Right lobe of liver (tissue), 6 donors: ENCODE data around the gene SPRED2. TPM values are rescaled to one million over a fixed set of nuclear protein-coding genes. Genes with fewer than 3 reads are reported as not detected.

Source experiments
- ATAC-seq, 4 donors: fragments of 200-7000 bp; cut with Tn5 transposase; one replicate each; pipeline ENCODE4 v1.9.1; 2020; ENCODE audit warnings: mild to moderate bottlenecking in 4 of 4, moderate library complexity in 4 of 4
- DNase-seq, 3 donors: peaks; one replicate each; pipeline ENCODE4 v3.0.0-alpha.2; 2020
- H3K27ac ChIP-seq, 3 donors: fragments of 200-600 bp; one replicate each; pipeline ENCODE4 v1.8.0; 2022
- H3K27me3 ChIP-seq, 2 donors: fragments of 200-600 bp; one replicate each; pipeline ENCODE4 v1.8.0; 2022
- H3K36me3 ChIP-seq, 4 donors: fragments of 200-600 bp; sonication (generic) in 1 of 4; one replicate each; pipeline versions ENCODE4 v1.5.1 to v1.8.0; 2017 to 2022; ENCODE audit warnings: control low read depth in 1 of 4
- H3K4me1 ChIP-seq, 4 donors: fragments of 200-600 bp; sonication (generic) in 1 of 4; one replicate each; pipeline versions ENCODE4 v1.5.1 to v1.8.0; 2017 to 2022; ENCODE audit warnings: control low read depth in 1 of 4
- H3K4me3 ChIP-seq, 3 donors: fragments of 200-600 bp; one replicate each; pipeline ENCODE4 v1.8.0; 2022
- H3K9me3 ChIP-seq, 4 donors: fragments of 200-600 bp; sonication (generic) in 1 of 4; one replicate each; pipeline versions ENCODE4 v1.5.1 to v1.8.0; 2017 to 2022; ENCODE audit warnings: control low read depth in 1 of 4
- POLR2A ChIP-seq: fragments of 450-650 bp; IDR thresholded peaks from one replicate; pipeline ENCODE4 v1.6.1; 2017; ENCODE audit warnings: antibody characterized with exemption, mild to moderate bottlenecking
- WGBS: methylation state at CpG from one replicate; pipeline ENCODE4 v1.1.6; 2018; ENCODE audit warnings: low coverage, low lambda C conversion rate; ENCODE audit not compliant: insufficient coverage; ENCODE audit errors: missing lambda C conversion rate; 5-methylcytosine and 5-hydroxymethylcytosine counted together
- intact Hi-C, 2 donors: fragments of 100-400 bp; cut with DNase I; formaldehyde crosslinking; loops; one replicate each; pipeline versions ENCODE4 v1.11.2 to v1.14.1; 2022
- total RNA-seq, 6 experiments: library from RNA; depleted of rRNA in 2 of 6; stranded (reverse); fragments of >200 nt in 2 of 6; fragmentation: NEBNext Ultra II Directional in 3 of 6; extraction: Animal tissue kit (Norgen Biotek cat#: 25700) in 3 of 6; gene quantifications; one replicate each; pipeline versions ENCODE4 v1.1.0 to v1.2.4, GENCODE V29; 2016 to 2023
- TF ChIP-seq, protein P1 (sequence below), 4 donors: fragments of 200-600 bp in 3 of 4; fragments of 450-650 bp in 1 of 4; IDR thresholded peaks; one replicate each; pipeline versions ENCODE4 v1.5.1 to v1.8.0; 2016 to 2022; ENCODE audit warnings: antibody characterized with exemption in 4 of 4, mild to moderate bottlenecking in 2 of 4
- donor health status: DM: no; HTN: yes; CAD: no.
- donor health status: DM: no; HTN: no; CAD: no.
- donor health status: DM: no; HTN: no; CAD: no.
- donor health status: DM: no; HTN: yes; CAD: no.
- donor health status: DM: no; HTN: yes; CAD: no.

Gene SPRED2
- total RNA-seq, 6 experiments from 2014 or later = 11.0 to 22.5 (median 15.2) TPM

DNA sequence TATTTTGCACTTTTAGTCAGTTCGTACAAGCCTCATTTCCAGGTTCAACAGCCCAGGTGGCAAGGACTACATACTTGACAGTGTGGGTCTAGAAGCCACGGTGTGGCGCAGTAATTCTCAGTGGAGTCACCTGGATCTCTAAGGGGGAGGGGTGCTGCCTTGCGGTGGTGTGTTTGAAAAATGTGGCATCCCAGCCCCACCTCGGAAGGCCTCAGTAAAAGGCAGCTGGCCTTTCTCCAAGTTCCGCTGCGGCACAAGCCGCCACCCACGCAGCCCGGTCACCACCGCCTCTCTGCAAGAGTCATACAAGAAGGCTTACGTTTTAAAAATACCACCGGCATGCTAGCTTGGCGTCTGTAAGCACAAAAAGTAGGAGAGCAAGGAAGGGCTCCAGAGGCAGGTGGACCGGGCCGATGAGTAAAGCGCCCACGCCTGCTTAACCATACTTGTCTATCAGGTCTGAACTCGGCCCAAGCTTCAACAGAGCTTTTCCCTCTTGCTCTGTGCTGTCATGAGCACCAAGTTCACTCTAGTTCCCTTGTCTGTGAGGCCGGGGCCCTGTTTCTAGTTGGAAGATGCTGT is 49.5 kb downstream of the SPRED2 start:
- Histone ChIP-seq H3K9me3 (no peaks in the 10 kb centered on the region), H3K27me3 (no peaks in the 10 kb centered on the region), H3K4me1 (peaks cover 0 to 80% (median 42%) of the 10 kb centered on the region in 4 donors), H3K36me3 (no peaks in the 10 kb centered on the region), H3K27ac (peak overlapping the region; percentile 52 to 74 (median 68)), H3K4me3 (peak overlapping the region in 1 of 3 donors; percentile 10)
- ATAC-seq (peak; percentile 70 to 78 (median 74)), DNase-seq (peak; percentile 82 to 89 (median 85))
- under 1% methylated on average over 13 of the region's 20 CpGs for WGBS
- intact Hi-C loops = no loop called here
- TF ChIP-seq, protein P1, sequence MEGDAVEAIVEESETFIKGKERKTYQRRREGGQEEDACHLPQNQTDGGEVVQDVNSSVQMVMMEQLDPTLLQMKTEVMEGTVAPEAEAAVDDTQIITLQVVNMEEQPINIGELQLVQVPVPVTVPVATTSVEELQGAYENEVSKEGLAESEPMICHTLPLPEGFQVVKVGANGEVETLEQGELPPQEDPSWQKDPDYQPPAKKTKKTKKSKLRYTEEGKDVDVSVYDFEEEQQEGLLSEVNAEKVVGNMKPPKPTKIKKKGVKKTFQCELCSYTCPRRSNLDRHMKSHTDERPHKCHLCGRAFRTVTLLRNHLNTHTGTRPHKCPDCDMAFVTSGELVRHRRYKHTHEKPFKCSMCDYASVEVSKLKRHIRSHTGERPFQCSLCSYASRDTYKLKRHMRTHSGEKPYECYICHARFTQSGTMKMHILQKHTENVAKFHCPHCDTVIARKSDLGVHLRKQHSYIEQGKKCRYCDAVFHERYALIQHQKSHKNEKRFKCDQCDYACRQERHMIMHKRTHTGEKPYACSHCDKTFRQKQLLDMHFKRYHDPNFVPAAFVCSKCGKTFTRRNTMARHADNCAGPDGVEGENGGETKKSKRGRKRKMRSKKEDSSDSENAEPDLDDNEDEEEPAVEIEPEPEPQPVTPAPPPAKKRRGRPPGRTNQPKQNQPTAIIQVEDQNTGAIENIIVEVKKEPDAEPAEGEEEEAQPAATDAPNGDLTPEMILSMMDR (IDR thresholded peaks at IDR 0.05) = peak in 2 of 4 donors; percentile 10 to 40
- peak; percentile 29 for TF ChIP-seq POLR2A

DNA sequence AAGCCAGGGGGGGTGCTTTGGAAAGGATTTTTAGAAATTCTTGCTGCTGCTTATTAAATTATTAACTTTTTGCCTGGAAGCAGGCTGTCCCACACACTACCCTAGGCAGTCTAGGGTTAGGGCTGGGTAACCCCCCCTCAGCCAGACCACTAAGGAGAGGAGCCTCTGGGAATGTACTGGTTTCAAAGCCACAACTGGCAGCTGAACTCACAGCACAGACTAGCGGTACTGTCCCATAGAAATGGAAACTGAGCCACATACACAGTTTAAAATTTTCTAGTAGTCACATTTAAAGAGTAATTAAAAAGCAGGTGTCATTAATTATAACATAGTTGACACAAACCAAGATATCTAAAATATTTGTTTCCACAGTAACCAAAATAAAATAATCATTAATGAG is 50.1 kb downstream of the SPRED2 start:
- Histone ChIP-seq H3K4me3 (peak overlapping the region in 1 of 3 donors; percentile 10), H3K27ac (peak overlapping the region in 2 of 3 donors; percentile 68 to 74), H3K9me3 (no peaks in the 10 kb centered on the region), H3K36me3 (no peaks in the 10 kb centered on the region), H3K27me3 (no peaks in the 10 kb centered on the region), H3K4me1 (peaks cover 0 to 83% (median 42%) of the 10 kb centered on the region in 4 donors)
- WGBS = 18% methylated on average over 1 of the region's 1 CpG
- TF ChIP-seq POLR2A = no peak
- TF ChIP-seq, protein P1 (IDR thresholded peaks at IDR 0.05) = no peak
- DNase-seq (no peak), ATAC-seq (no peak)
- intact Hi-C loops = no loop called here

DNA sequence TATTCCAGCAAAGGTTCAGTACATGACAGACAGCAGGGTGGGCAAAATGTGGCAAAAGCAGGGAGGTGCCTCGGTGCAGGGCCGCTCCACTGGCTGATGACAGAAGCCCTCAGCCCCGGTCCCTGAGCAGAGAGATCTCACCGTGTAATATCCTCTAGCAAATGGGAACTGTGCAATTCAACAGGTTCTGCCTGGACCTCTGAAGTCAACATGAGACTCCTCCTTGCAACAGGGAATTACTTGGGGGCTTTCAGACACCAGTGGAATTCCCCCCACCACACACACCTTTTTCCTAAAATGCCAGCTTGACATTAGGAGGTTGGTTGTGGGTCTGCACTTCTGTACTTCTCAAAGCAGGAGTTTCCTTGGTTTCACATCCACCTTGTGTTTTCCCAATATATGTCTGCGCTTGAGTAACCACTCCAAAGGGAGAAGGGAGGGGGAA is 50.8 kb downstream of the SPRED2 start:
- peaks cover 0 to 80% (median 42%) of the 10 kb centered on the region in 4 donors for H3K4me1 ChIP-seq
- DNase-seq = no peak
- TF ChIP-seq, protein P1 (IDR thresholded peaks at IDR 0.05) = no peak
- no peak for TF ChIP-seq POLR2A
- intact Hi-C loops = no loop called here
- H3K36me3 ChIP-seq = no peaks in the 10 kb centered on the region
- H3K27me3 ChIP-seq = no peaks in the 10 kb centered on the region
- H3K27ac ChIP-seq = peak overlapping the region in 1 of 3 donors; percentile 74
- WGBS = 83% methylated on average over 5 of the region's 5 CpGs
- no peaks in the 10 kb centered on the region for H3K9me3 ChIP-seq
- no peak overlapping the region for H3K4me3 ChIP-seq
- no peak for ATAC-seq

DNA sequence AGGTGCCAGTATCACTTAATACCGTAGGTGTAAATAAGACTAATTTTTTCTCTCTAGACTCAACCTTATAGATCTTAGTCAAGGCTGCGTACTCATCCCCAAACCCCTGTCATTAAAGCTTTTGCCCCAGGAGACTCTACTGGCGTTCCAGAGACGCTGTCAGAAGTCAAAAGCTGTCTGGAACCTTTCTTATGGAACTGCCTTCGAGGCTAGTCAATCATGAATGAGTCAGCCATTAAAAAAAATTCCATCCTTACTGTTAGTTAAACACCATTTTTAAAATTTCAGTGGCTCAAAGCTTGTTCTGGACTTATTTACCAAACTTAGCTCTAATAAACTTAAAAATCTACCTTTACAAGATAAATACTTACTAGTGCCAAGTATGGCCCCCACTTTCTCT is 52.1 kb downstream of the SPRED2 start:
- 89% methylated on average over 5 of the region's 5 CpGs for WGBS
- intact Hi-C loops = no loop called here

More for the DNA sequence above, 52.1 kb downstream of the SPRED2 start:
- Histone ChIP-seq H3K4me1 (peaks cover 0 to 72% (median 39%) of the 10 kb centered on the region in 4 donors), H3K36me3 (no peaks in the 10 kb centered on the region), H3K27me3 (no peaks in the 10 kb centered on the region), H3K9me3 (no peaks in the 10 kb centered on the region), H3K4me3 (no peak overlapping the region), H3K27ac (no peak overlapping the region)
- TF ChIP-seq POLR2A = no peak
- TF ChIP-seq, protein P1 (IDR thresholded peaks at IDR 0.05) = no peak
- ATAC-seq = no peak
- no peak for DNase-seq
